H1 (cell line): Measurements from ENCODE around the gene THBS1. TPM values are rescaled to one million over a fixed set of nuclear protein-coding genes. Genes with fewer than 3 reads are reported as not detected.

ENCODE experiments used
- CTCF ChIA-PET: fragments of 300-600 bp; sonication (Branson Sonifier 250); formaldehyde crosslinking; loops from one replicate; lab custom pipeline; 2021; ENCODE audit not compliant: partially characterized antibody; lab: Charles Lee
- POLR2A ChIA-PET: fragments of 300-600 bp; sonication (Branson Sonifier 250); formaldehyde crosslinking; loops from one replicate; lab custom pipeline; 2021; ENCODE audit warnings: inconsistent platforms; ENCODE audit not compliant: partially characterized antibody; lab: Charles Lee
- DNase-seq, 2 experiments: peaks; one replicate each; pipeline versions ENCODE4 v3.0.0 to v3.0.0-alpha.2; 2010 to 2022; ENCODE audit warnings: low spot score in 2 of 2, low read depth in 1 of 2, mixed read lengths in 1 of 2
- FAIRE-seq: peaks from 2 replicates; lab custom pipeline; 2011; peaks lifted over from hg19 to GRCh38; lab: Jason Lieb, UNC
- H2AFZ ChIP-seq: 2 replicates; pipeline ENCODE4 v1.8.1; 2012; ENCODE audit warnings: low read length, inconsistent platforms
- H2AK5ac ChIP-seq: 2 replicates; pipeline ENCODE4 v1.6.1; 2013; ENCODE audit warnings: low read depth, low read length
- H2BK120ac ChIP-seq: replicated peaks from 2 replicates; pipeline ENCODE3; 2013; ENCODE audit warnings: low read depth, low read length, inconsistent platforms
- H2BK12ac ChIP-seq: 2 replicates; pipeline ENCODE4 v1.6.1; 2013; ENCODE audit warnings: low read depth, low read length
- H2BK15ac ChIP-seq: 2 replicates; pipeline ENCODE4 v1.6.1; 2013; ENCODE audit warnings: low read length
- H2BK20ac ChIP-seq: 2 replicates; pipeline ENCODE4 v1.6.1; 2013; ENCODE audit warnings: low read length
- H2BK5ac ChIP-seq: 2 replicates; pipeline ENCODE4 v1.6.1; 2013; ENCODE audit warnings: low read depth, low read length
- H3K14ac ChIP-seq: 2 replicates; pipeline ENCODE4 v1.6.1; 2013; ENCODE audit warnings: inconsistent platforms; ENCODE audit not compliant: insufficient read length
- H3K18ac ChIP-seq: 2 replicates; pipeline ENCODE4 v1.6.1; 2013; ENCODE audit warnings: low read length; ENCODE audit errors: extremely low read depth
- H3K23ac ChIP-seq: 2 replicates; pipeline ENCODE4 v1.6.1; 2013; ENCODE audit warnings: inconsistent platforms; ENCODE audit not compliant: insufficient read length
- H3K23me2 ChIP-seq: 2 replicates; pipeline ENCODE4 v1.6.1; 2013; ENCODE audit warnings: low read depth, low read length
- H3K27ac ChIP-seq: 2 replicates; pipeline ENCODE4 v1.6.1; 2011; ENCODE audit warnings: low read depth, low read length, inconsistent platforms
- H3K27me3 ChIP-seq, 4 experiments: replicated peaks in 1 of 4; 1 replicate in 1 of 4; 2 replicates in 3 of 4; pipeline versions ENCODE4 v1.6.1 to v1.8.1; 2011 to 2013; ENCODE audit warnings: low read length in 3 of 4, mild to moderate bottlenecking in 3 of 4, inconsistent platforms in 2 of 4, mixed read lengths in 2 of 4, moderate library complexity in 1 of 4; ENCODE audit not compliant: control insufficient read depth in 3 of 4, insufficient read depth in 3 of 4; ENCODE audit errors: extremely low read depth in 1 of 4
- H3K36me3 ChIP-seq, 4 experiments: 2 replicates each; pipeline versions ENCODE4 v1.6.1 to v1.8.1; 2011 to 2013; ENCODE audit warnings: mild to moderate bottlenecking in 4 of 4, low read length in 3 of 4, moderate library complexity in 2 of 4, control low read depth in 1 of 4, inconsistent platforms in 1 of 4; ENCODE audit not compliant: insufficient read depth in 4 of 4, control insufficient read depth in 2 of 4
- H3K4ac ChIP-seq: replicated peaks from 2 replicates; pipeline ENCODE3; 2013; ENCODE audit warnings: low read length, low read depth, mixed read lengths, inconsistent platforms; ENCODE audit not compliant: insufficient read length
- H3K4me1 ChIP-seq, 4 experiments: replicated peaks in 1 of 4; 1 replicate in 1 of 4; 2 replicates in 3 of 4; pipeline versions ENCODE4 v1.6.1 to v1.8.1; 2011 to 2013; ENCODE audit warnings: low read length in 3 of 4, inconsistent platforms in 2 of 4, mixed read lengths in 1 of 4; ENCODE audit not compliant: insufficient read depth in 4 of 4, control insufficient read depth in 3 of 4
- H3K4me2 ChIP-seq, 2 experiments: 2 replicates each; pipeline versions ENCODE4 v1.6.1 to v1.8.1; 2011 to 2013; ENCODE audit warnings: low read depth in 2 of 2, low read length in 2 of 2, control low read depth in 1 of 2, inconsistent platforms in 1 of 2, mild to moderate bottlenecking in 1 of 2; ENCODE audit not compliant: insufficient read depth in 1 of 2
- H3K4me3 ChIP-seq, 4 experiments: fragments of 200-600, 300-600 bp in 1 of 4; sonication (generic), shearing (Covaris generic), sonication (Bioruptor Twin) in 1 of 4; 2 replicates each; pipeline versions ENCODE4 v1.5.1 to v1.8.1; 2011 to 2016; ENCODE audit warnings: low read length in 4 of 4, low read depth in 3 of 4, control low read depth in 2 of 4, inconsistent platforms in 2 of 4, mild to moderate bottlenecking in 2 of 4, mixed read lengths in 1 of 4, moderate library complexity in 1 of 4; ENCODE audit not compliant: insufficient read depth in 2 of 4; ENCODE audit errors: extremely low read depth in 1 of 4
- H3K56ac ChIP-seq: replicated peaks from 2 replicates; pipeline ENCODE3; 2013; ENCODE audit warnings: low read depth, mild to moderate bottlenecking, mixed read lengths, low read length, inconsistent platforms; ENCODE audit not compliant: insufficient read length
- H3K79me1 ChIP-seq: 2 replicates; pipeline ENCODE4 v1.6.1; 2013; ENCODE audit warnings: low read depth, low read length, control low read depth
- H3K79me2 ChIP-seq, 2 experiments: 2 replicates each; pipeline versions ENCODE4 v1.6.1 to v1.8.1; 2012 to 2013; ENCODE audit warnings: low read length in 2 of 2, mild to moderate bottlenecking in 2 of 2, inconsistent platforms in 1 of 2; ENCODE audit not compliant: insufficient read depth in 2 of 2, control insufficient read depth in 1 of 2
- H3K9ac ChIP-seq, 4 experiments: replicated peaks in 1 of 4; 1 replicate in 1 of 4; 2 replicates in 3 of 4; pipeline versions ENCODE4 v1.6.1 to v1.8.1; 2011 to 2013; ENCODE audit warnings: low read depth in 3 of 4, low read length in 3 of 4, control low read depth in 2 of 4, mild to moderate bottlenecking in 2 of 4, moderate library complexity in 2 of 4, inconsistent platforms in 1 of 4; ENCODE audit errors: extremely low read depth in 1 of 4
- H3K9me3 ChIP-seq, 2 experiments: 2 replicates each; pipeline versions ENCODE4 v1.6.1 to v1.8.1; 2012 to 2013; ENCODE audit warnings: mild to moderate bottlenecking in 2 of 2, moderate library complexity in 2 of 2, control low read depth in 1 of 2, inconsistent platforms in 1 of 2, low read depth in 1 of 2, low read length in 1 of 2, mixed read lengths in 1 of 2; ENCODE audit not compliant: insufficient read depth in 2 of 2
- H4K20me1 ChIP-seq, 2 experiments: replicated peaks in 1 of 2; 2 replicates each; pipeline versions ENCODE3 to v1.8.1; 2011 to 2013; ENCODE audit warnings: inconsistent platforms in 2 of 2, low read length in 2 of 2, mild to moderate bottlenecking in 1 of 2; ENCODE audit not compliant: insufficient read depth in 2 of 2, control insufficient read depth in 1 of 2
- H4K5ac ChIP-seq: 2 replicates; pipeline ENCODE4 v1.6.1; 2013; ENCODE audit warnings: low read length, low read depth, mixed read lengths, inconsistent platforms; ENCODE audit not compliant: insufficient read length
- H4K8ac ChIP-seq: 2 replicates; pipeline ENCODE4 v1.8.0; 2013; ENCODE audit warnings: mild to moderate bottlenecking, moderate library complexity, low read length, inconsistent platforms; ENCODE audit not compliant: insufficient read depth; ENCODE audit errors: extremely low read depth
- H4K91ac ChIP-seq: replicated peaks from 2 replicates; pipeline ENCODE3; 2013; ENCODE audit warnings: low read length, mixed read lengths, inconsistent platforms; ENCODE audit not compliant: insufficient read length
- ATF3 ChIP-seq: IDR thresholded peaks from 2 replicates; pipeline ENCODE4 v1.6.1; 2011; ENCODE audit warnings: low read depth, mild to moderate bottlenecking, low read length; ENCODE audit not compliant: insufficient read depth
- CBX8 ChIP-seq: fragments of 300-800, 300-1000 bp; sonication (generic); IDR thresholded peaks from 2 replicates; pipeline ENCODE4 v1.7.1; 2016; ENCODE audit warnings: low read depth, low read length, borderline replicate concordance
- EZH2 ChIP-seq: fragments of 200-600 bp; sonication (generic); IDR thresholded peaks from 2 replicates; pipeline ENCODE4 v1.7.1; 2012; ENCODE audit warnings: low read depth, mild to moderate bottlenecking, moderate library complexity, low read length, inconsistent platforms; ENCODE audit not compliant: severe bottlenecking
- JUN ChIP-seq: IDR thresholded peaks from 2 replicates; pipeline ENCODE4 v1.6.1; 2011; ENCODE audit warnings: low read depth, mild to moderate bottlenecking, improper control_type of control experiment, low read length
- KDM1A ChIP-seq: fragments of 200-600, 300-600 bp; sonication (generic); IDR thresholded peaks from 2 replicates; pipeline ENCODE4 v1.7.1; 2016; ENCODE audit warnings: mild to moderate bottlenecking, low read length, borderline replicate concordance
- KDM4A ChIP-seq: IDR thresholded peaks from one replicate; pipeline ENCODE4 v1.7.1; 2012; ENCODE audit warnings: low read depth, mild to moderate bottlenecking, moderate library complexity, low read length, inconsistent platforms; ENCODE audit not compliant: severe bottlenecking
- POU5F1 ChIP-seq: IDR thresholded peaks from 2 replicates; pipeline ENCODE4 v1.6.1; 2011; ENCODE audit warnings: low read depth, mild to moderate bottlenecking, low read length, moderate library complexity
- RBBP5 ChIP-seq: IDR thresholded peaks from 2 replicates; pipeline ENCODE4 v1.7.1; 2012; ENCODE audit warnings: low read depth, mild to moderate bottlenecking, inconsistent platforms, low read length, moderate library complexity, borderline replicate concordance
- SP1 ChIP-seq: IDR thresholded peaks from 2 replicates; pipeline ENCODE4 v1.6.1; 2011; ENCODE audit warnings: low read depth, low read length
- SP4 ChIP-seq: IDR thresholded peaks from 2 replicates; pipeline ENCODE4 v1.6.1; 2012; ENCODE audit warnings: low read length, inconsistent platforms
- TAF1 ChIP-seq: IDR thresholded peaks from 2 replicates; pipeline ENCODE4 v1.6.1; 2011; ENCODE audit warnings: mild to moderate bottlenecking, low read depth, low read length
- TCF12 ChIP-seq: IDR thresholded peaks from 2 replicates; pipeline ENCODE4 v1.6.1; 2011; ENCODE audit warnings: low read depth, mild to moderate bottlenecking, low read length
- YY1 ChIP-seq: IDR thresholded peaks from 2 replicates; pipeline ENCODE4 v1.6.1; 2011; ENCODE audit warnings: low read depth, mild to moderate bottlenecking, low read length
- WGBS, 2 experiments: shearing (Covaris generic) in 1 of 2; methylation state at CpG; one replicate each; pipeline versions ENCODE4 v1.1.6 to v1.1.7; 2013 to 2015; ENCODE audit warnings: low lambda C conversion rate in 2 of 2, mixed read lengths in 2 of 2, inconsistent platforms in 1 of 2, low coverage in 1 of 2, missing lambda C conversion rate in 1 of 2; ENCODE audit not compliant: insufficient replicate concordance in 2 of 2, insufficient coverage in 1 of 2, insufficient read length in 1 of 2; ENCODE audit errors: extremely low coverage in 1 of 2, missing lambda C conversion rate in 1 of 2; 5-methylcytosine and 5-hydroxymethylcytosine counted together
- polyA plus RNA-seq, 7 experiments: library from polyadenylated mRNA; depleted of rRNA in 3 of 7; stranded (reverse) in 5 of 7; unstranded in 2 of 7; fragments of >200 nt in 5 of 7; fragments of 200-250 nt in 2 of 7; gene quantifications; 1 replicate in 5 of 7; 2 replicates in 1 of 7; 4 replicates in 1 of 7; pipeline versions ENCODE4 v1.2.1 to v1.2.3, GENCODE V29; 2011 to 2013; ENCODE audit warnings: missing spikeins in 2 of 7, mixed read lengths in 2 of 7
- total RNA-seq: library from RNA; stranded (reverse); fragmentation: NEBNext Ultra II Directional; extraction: Animal tissue kit (Norgen Biotek cat#: 25700); gene quantifications from 2 replicates; pipeline ENCODE4 v1.2.1, GENCODE V29; 2021

The THBS1 gene
- total and polyA plus RNA-seq, 2 of the 8 experiments (the other 6 are each of a cell fraction or from before 2014, with no cell fraction given): 10.3 to 63.3 TPM

DNA sequence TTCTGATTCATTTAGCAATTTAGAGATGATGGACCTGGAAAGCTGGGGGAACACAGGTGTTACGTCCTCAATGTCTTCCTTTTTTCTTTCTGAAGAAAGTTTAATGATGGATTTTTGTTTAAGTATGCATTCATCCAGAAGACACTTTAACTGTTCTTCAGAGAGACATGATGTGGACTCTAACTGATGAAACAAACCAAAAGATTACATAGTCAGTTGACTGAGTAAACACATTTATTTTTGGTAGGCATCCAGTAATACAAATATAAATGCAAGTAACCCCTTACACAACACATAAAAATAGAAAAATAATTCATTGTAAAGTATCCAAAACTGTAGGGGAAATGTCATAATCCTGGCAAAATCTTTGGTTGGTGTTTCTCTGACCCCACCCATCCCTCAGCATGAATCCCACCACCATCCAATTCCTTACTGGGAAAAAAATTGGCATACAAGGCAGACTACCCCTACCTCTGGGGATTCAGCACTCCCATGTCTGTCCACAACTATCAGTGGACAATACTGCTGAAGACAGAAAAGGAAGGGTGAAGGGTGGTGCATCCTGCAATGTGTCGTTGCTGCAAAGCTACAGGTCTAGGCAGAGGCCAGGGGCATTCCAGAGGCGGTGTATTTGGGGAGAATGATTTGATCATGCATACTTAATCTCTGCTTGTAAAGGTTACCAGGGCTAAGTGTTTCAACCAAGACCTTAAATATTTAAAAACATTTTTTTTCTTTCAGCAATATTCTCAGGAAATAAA, 37.4 kb downstream of the THBS1 start:
- CTCF ChIA-PET: no interaction called here
- DNase-seq: no peak
- no peak overlapping the region for H2BK120ac ChIP-seq
- TF ChIP-seq RBBP5: no peak
- TF ChIP-seq TCF12: no peak
- no peak for TF ChIP-seq CBX8
- no peak for TF ChIP-seq SP1
- TF ChIP-seq YY1: no peak
- TF ChIP-seq SP4: no peak
- TF ChIP-seq POU5F1: no peak
- no peak for TF ChIP-seq JUN
- TF ChIP-seq KDM4A: no peak
- TF ChIP-seq TAF1: no peak
- TF ChIP-seq KDM1A: no peak
- TF ChIP-seq EZH2: no peak
- no peak for TF ChIP-seq ATF3

More for the DNA sequence above, 37.4 kb downstream of the THBS1 start:
- H2AK5ac ChIP-seq: no peak overlapping the region
- H4K8ac ChIP-seq: no peak overlapping the region
- H2BK12ac ChIP-seq: no peak overlapping the region
- H3K79me1 ChIP-seq: no peaks in the 10 kb centered on the region
- H2BK5ac ChIP-seq: no peak overlapping the region
- POLR2A ChIA-PET: interaction anchor here (0.9 kb wide), 1 partner anchor 38 kb away, joined by 3 read pairs; the partner anchor contains the start of gene THBS1
- no peak overlapping the region for H3K27ac ChIP-seq
- H3K14ac ChIP-seq: no peak overlapping the region
- no peak overlapping the region for H4K91ac ChIP-seq
- H3K23ac ChIP-seq: no peak overlapping the region
- H3K36me3 ChIP-seq: no peaks in the 10 kb centered on the region
- no peak overlapping the region for H3K4me2 ChIP-seq
- no peaks in the 10 kb centered on the region for H3K9me3 ChIP-seq
- no peaks in the 10 kb centered on the region for H3K27me3 ChIP-seq
- H3K9ac ChIP-seq: no peak overlapping the region
- H4K5ac ChIP-seq: no peak overlapping the region
- no peaks in the 10 kb centered on the region for H3K4me1 ChIP-seq
- no peaks in the 10 kb centered on the region for H3K79me2 ChIP-seq
- no peak overlapping the region for H2BK15ac ChIP-seq
- no peak overlapping the region for H3K4ac ChIP-seq
- H4K20me1 ChIP-seq: no peaks in the 10 kb centered on the region
- H3K18ac ChIP-seq: no peak overlapping the region
- H2BK20ac ChIP-seq: no peak overlapping the region
- no peak overlapping the region for H3K56ac ChIP-seq
- 86% methylated on average over 3 of the region's 3 CpGs; no CpG with 5 or more reads in 1 of the 2 experiments for WGBS, 2 experiments
- no peaks in the 10 kb centered on the region for H3K23me2 ChIP-seq
- no peak overlapping the region for H3K4me3 ChIP-seq
- FAIRE-seq: no peak
- no peak overlapping the region for H2AFZ ChIP-seq
